Measurements from ENCODE around the gene TRPV6. TPM values are rescaled to one million over a fixed set of nuclear protein-coding genes. Genes with fewer than 3 reads are reported as not detected.

The TRPV6 gene
- total RNA-seq, 5 donors from 2014 or later (not counting 1 experiment from before 2014, with no cell fraction given) = not detected

DNA sequence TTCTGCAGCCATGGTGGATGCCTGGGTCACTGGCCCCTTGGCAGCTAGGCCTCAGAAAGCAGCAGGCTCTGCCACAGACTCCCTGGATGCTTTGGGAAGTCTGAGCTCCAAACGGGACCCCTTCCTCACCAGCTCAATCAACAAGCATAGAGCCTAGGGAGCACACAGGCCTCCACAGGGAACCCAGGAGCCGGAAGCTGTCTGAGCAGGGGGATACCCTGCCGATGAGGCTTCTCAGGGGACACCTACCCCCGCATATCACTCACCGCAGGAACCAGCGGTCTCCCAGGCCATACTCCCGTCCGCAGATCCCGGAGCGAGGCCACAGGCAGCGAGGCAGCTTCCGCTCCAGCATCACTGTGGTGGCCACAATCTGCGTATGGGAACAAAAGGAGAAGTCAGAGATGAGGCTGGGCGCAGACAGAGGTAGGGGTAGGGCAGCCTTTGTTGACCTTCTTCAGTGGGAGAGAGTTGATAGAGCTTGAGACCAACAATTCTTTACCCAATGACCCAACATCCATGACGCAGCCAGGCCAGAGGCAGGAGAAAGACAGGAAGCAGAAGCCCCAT, 13.4 kb downstream of the TRPV6 start:
- no peaks in the 10 kb centered on the region for H3K4me1 ChIP-seq (ENCODE audit: control insufficient read depth in 1 of 2, extremely low read depth in 1 of 2, insufficient read depth in 2 of 2, low read length in 2 of 2)
- Mint-ChIP-seq H3K27me3 (peaks cover 0 to 2% of the 10 kb centered on the region in 2 donors), H3K9me3 (no peaks in the 10 kb centered on the region), H3K4me1 (no peaks in the 10 kb centered on the region), H3K27ac (no peak overlapping the region), H3K4me3 (no peak overlapping the region), H3K36me3 (peaks cover 17% of the 10 kb centered on the region)
- ChIA-PET CTCF (interaction anchor here in 1 of 2 donors (0.6 to 1.7 kb wide), 2 partner anchors 11 to 408 kb away, joined by 3 to 5 read pairs; no protein-coding TSS in a partner anchor), POLR2A (no interaction called here)
- no peak overlapping the region for H3K4me3 ChIP-seq (ENCODE audit: control insufficient read depth in 1 of 2, extremely low read depth in 1 of 2, low read length in 1 of 2)
- no peaks in the 10 kb centered on the region for H3K9me3 ChIP-seq
- peaks cover 7 to 12% of the 10 kb centered on the region in 2 donors for H3K36me3 ChIP-seq (ENCODE audit: control insufficient read depth in 2 of 2, extremely low read depth in 1 of 2, insufficient read depth in 1 of 2, low read length in 1 of 2)
- peaks cover 0 to 8% of the 10 kb centered on the region in 2 experiments for H3K27me3 ChIP-seq (replicated peaks in 1 of 2; ENCODE audit: control insufficient read depth in 2 of 2, extremely low read depth in 1 of 2, insufficient read depth in 2 of 2, low read length in 1 of 2)
- no peak overlapping the region for H3K27ac ChIP-seq (ENCODE audit: low read length)
- peak in 1 of 35 experiments; percentile 4 for DNase-seq
- ATAC-seq (replicated peaks in 1 of 4) = no peak
- 94% methylated on average over 11 of the region's 15 CpGs for WGBS (ENCODE audit: insufficient coverage)

DNA sequence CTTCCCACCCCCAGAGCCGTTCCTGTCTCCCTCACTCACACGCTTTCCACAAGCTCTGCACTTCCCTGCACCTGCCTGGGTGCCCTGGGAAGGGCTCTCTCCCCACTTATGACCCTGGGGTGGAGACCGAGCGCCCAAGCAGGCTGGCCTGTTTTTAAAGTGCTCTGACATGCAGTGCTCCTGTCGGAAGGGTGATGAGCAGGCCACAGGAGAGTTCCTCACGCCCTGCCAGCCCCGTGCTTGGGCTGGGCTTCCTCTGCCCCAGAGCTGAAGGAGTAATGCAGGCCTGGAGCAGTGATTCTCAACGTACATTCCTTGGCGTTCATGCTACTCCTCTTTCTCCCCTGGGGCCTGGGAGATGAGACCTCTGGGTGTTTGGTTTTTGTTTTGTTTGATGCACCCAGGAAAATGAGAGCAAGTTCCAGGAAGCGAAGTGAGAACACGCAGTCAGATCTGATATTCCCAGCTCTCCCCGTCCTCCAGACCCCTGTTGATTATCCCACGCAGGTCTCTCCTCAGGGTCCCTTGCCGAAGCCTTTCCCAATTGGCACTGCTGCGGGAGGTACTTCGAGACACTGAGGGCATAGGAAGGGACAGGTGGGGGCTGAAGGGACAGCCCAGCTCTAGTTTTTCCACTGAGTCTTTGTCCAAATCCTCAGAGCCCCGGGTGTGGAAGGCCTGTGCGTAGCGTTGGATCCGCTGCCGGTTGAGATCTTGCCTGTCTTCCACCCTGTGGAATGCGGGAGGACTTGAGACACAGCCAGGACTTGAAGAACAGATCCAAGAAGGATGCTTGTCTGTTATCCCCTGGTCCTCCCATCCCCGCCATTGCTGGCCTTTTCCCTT, 14.1 kb downstream of the TRPV6 start:
- Histone ChIP-seq H3K27ac (ENCODE audit: low read length) (no peak overlapping the region), H3K9me3 (no peaks in the 10 kb centered on the region), H3K4me3 (ENCODE audit: control insufficient read depth in 1 of 2, extremely low read depth in 1 of 2, low read length in 1 of 2) (no peak overlapping the region), H3K27me3 (replicated peaks in 1 of 2; ENCODE audit: control insufficient read depth in 2 of 2, extremely low read depth in 1 of 2, insufficient read depth in 2 of 2, low read length in 1 of 2) (peaks cover 0 to 8% of the 10 kb centered on the region in 2 experiments), H3K4me1 (ENCODE audit: control insufficient read depth in 1 of 2, extremely low read depth in 1 of 2, insufficient read depth in 2 of 2, low read length in 2 of 2) (no peaks in the 10 kb centered on the region), H3K36me3 (ENCODE audit: control insufficient read depth in 2 of 2, extremely low read depth in 1 of 2, insufficient read depth in 1 of 2, low read length in 1 of 2) (peaks cover 7 to 12% of the 10 kb centered on the region in 2 donors)
- no peaks in the 10 kb centered on the region for H3K4me1 Mint-ChIP-seq
- POLR2A ChIA-PET = no interaction called here
- CTCF ChIA-PET = interaction anchor here (0.6 to 1.7 kb wide), 3 partner anchors 11 to 551 kb away, joined by 3 to 5 read pairs (median 3); no protein-coding TSS in a partner anchor
- H3K4me3 Mint-ChIP-seq = no peak overlapping the region
- H3K9me3 Mint-ChIP-seq = no peaks in the 10 kb centered on the region
- 88% methylated on average over 16 of the region's 23 CpGs for WGBS (ENCODE audit: insufficient coverage)
- H3K27ac Mint-ChIP-seq = no peak overlapping the region
- ATAC-seq (replicated peaks in 1 of 4) (no peak), DNase-seq (peak in 1 of 35 experiments; percentile 14)
- peaks cover 17% of the 10 kb centered on the region for H3K36me3 Mint-ChIP-seq
- peaks cover 0 to 2% of the 10 kb centered on the region in 2 donors for H3K27me3 Mint-ChIP-seq

DNA sequence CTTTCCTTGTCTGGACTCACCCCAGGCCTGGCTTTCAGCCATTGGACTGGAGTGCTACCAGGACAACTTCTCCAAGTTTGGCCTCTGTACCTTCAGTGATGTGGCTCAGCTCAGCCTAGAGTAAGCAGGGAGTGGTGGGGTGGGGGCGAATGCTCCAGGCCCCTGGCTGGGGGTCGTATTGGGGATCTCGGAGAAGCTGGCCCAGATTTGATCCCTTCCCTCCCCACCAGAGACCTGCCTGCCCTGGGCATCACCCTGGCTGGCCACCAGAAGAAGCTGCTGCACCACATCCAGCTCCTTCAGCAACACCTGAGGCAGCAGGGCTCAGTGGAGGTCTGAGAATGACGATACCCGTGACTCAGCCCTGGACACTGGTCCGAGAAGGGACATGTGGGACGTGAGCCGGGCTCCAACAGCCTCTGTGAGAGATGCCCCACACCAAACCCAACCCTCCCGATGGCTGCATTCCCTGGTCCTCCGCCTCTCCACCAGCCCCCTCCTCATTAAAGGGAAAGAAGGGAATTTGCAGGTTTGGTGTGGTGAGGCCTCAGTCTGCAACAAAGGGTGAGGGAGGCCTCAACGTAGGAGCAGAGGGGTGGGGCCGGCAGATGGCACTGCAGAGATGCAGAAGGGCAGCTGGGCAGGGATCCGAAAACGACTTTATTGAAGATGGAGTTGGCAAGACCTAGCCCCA, 14.8 kb downstream of the TRPV6 start:
- CTCF ChIA-PET = interaction anchor here in 1 of 2 donors (0.6 kb wide), 1 partner anchor 550 kb away, joined by 3 read pairs; no protein-coding TSS in a partner anchor
- peaks cover 0 to 3% of the 10 kb centered on the region in 2 experiments for H3K27me3 ChIP-seq (replicated peaks in 1 of 2; ENCODE audit: control insufficient read depth in 2 of 2, extremely low read depth in 1 of 2, insufficient read depth in 2 of 2, low read length in 1 of 2)
- Mint-ChIP-seq H3K9me3 (no peaks in the 10 kb centered on the region), H3K4me1 (no peaks in the 10 kb centered on the region), H3K36me3 (peaks cover 17% of the 10 kb centered on the region), H3K27me3 (no peaks in the 10 kb centered on the region), H3K4me3 (no peak overlapping the region), H3K27ac (no peak overlapping the region)
- peak in 1 of 35 experiments; percentile 11 for DNase-seq
- H3K9me3 ChIP-seq = no peaks in the 10 kb centered on the region
- peaks cover 7 to 12% of the 10 kb centered on the region in 2 donors for H3K36me3 ChIP-seq (ENCODE audit: control insufficient read depth in 2 of 2, extremely low read depth in 1 of 2, insufficient read depth in 1 of 2, low read length in 1 of 2)
- 68% methylated on average over 3 of the region's 14 CpGs for WGBS (ENCODE audit: insufficient coverage)
- no peak for ATAC-seq (replicated peaks in 1 of 4)
- no peak overlapping the region for H3K4me3 ChIP-seq (ENCODE audit: control insufficient read depth in 1 of 2, extremely low read depth in 1 of 2, low read length in 1 of 2)
- H3K27ac ChIP-seq (ENCODE audit: low read length) = no peak overlapping the region
- POLR2A ChIA-PET = no interaction called here
- H3K4me1 ChIP-seq (ENCODE audit: control insufficient read depth in 1 of 2, extremely low read depth in 1 of 2, insufficient read depth in 2 of 2, low read length in 2 of 2) = peaks cover 0 to 6% of the 10 kb centered on the region in 2 experiments

DNA sequence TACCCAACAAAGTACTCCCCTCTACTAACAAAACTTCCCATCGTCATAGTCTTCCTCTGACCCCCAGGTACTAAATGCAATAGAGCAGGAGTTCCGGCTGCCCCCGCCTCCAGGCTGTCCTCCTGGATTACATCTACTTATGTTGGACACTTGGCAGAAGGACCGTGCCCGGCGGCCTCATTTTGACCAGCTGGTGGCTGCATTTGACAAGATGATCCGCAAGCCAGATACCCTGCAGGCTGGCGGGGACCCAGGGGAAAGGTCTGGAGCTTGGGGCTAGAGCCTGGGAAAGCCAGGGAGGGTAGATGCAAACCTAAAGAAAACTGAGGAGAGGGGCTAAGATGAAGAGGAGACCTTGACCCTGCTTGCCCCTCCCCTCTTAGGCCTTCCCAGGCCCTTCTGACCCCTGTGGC, 15.4 kb downstream of the TRPV6 start:
- Mint-ChIP-seq H3K4me3 (no peak overlapping the region), H3K27ac (no peak overlapping the region), H3K4me1 (no peaks in the 10 kb centered on the region), H3K36me3 (peaks cover 17% of the 10 kb centered on the region), H3K9me3 (no peaks in the 10 kb centered on the region), H3K27me3 (no peaks in the 10 kb centered on the region)
- DNase-seq (peak in 1 of 35 experiments; percentile 21), ATAC-seq (replicated peaks in 1 of 4) (no peak)
- H3K4me1 ChIP-seq (ENCODE audit: control insufficient read depth in 1 of 2, extremely low read depth in 1 of 2, insufficient read depth in 2 of 2, low read length in 2 of 2) = peaks cover 0 to 11% of the 10 kb centered on the region in 2 experiments
- H3K36me3 ChIP-seq (ENCODE audit: control insufficient read depth in 2 of 2, extremely low read depth in 1 of 2, insufficient read depth in 1 of 2, low read length in 1 of 2) = peaks cover 7 to 12% of the 10 kb centered on the region in 2 donors
- H3K27ac ChIP-seq (ENCODE audit: low read length) = no peak overlapping the region
- no peak overlapping the region for H3K4me3 ChIP-seq (ENCODE audit: control insufficient read depth in 1 of 2, extremely low read depth in 1 of 2, low read length in 1 of 2)
- peaks cover 0 to 3% of the 10 kb centered on the region in 2 experiments for H3K27me3 ChIP-seq (replicated peaks in 1 of 2; ENCODE audit: control insufficient read depth in 2 of 2, extremely low read depth in 1 of 2, insufficient read depth in 2 of 2, low read length in 1 of 2)
- WGBS (ENCODE audit: insufficient coverage) = 83% methylated on average over 6 of the region's 8 CpGs
- no peaks in the 10 kb centered on the region for H3K9me3 ChIP-seq
- POLR2A ChIA-PET = no interaction called here
- CTCF ChIA-PET = no interaction called here

DNA sequence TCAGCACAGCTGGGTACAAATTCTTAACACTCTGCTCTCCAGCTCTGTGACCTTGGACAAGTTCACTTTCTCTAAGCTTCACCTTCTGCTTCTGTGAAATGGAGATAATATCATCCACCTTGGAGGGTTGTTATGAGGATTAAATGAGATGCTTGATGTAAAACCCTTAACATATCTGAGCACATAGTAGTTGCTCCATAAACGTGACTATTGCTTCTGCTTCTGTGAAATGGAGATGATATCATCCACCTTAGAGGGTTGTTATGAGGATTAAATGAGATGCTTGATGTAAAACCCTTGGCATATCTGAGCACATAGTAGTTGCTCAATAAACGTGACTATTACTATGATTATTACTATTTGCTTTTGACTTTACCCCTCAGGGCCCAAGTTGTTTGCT, 16.1 kb downstream of the TRPV6 start:
- H3K36me3 Mint-ChIP-seq = peaks cover 17% of the 10 kb centered on the region

DNA sequence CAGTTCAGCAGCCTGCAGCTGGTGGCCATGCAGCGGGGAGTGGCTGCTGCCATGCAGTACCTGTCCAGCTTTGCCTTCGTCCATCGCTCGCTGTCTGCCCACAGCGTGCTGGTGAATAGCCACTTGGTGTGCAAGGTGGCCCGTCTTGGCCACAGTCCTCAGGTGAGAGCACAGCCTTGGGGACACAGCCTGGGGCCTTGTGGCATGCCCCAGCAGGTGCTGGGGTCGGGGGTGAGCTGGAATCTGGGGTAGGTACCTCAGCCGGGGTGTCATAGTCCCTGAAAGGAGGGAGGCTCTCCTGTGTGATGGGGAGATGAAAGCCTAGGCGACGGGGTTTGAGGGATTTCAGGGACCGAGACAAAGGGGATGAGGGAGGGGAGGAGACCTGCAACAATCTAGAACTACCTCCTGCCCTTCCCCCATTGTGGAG, 16.5 kb downstream of the TRPV6 start:
- Mint-ChIP-seq H3K9me3 (no peaks in the 10 kb centered on the region), H3K36me3 (peaks cover 20% of the 10 kb centered on the region), H3K27me3 (no peaks in the 10 kb centered on the region), H3K27ac (no peak overlapping the region), H3K4me3 (no peak overlapping the region), H3K4me1 (no peaks in the 10 kb centered on the region)
- peak in 1 of 35 experiments; percentile 14 for DNase-seq
- POLR2A ChIA-PET = no interaction called here
- ATAC-seq (replicated peaks in 1 of 4) = no peak
- Histone ChIP-seq H3K4me3 (ENCODE audit: control insufficient read depth in 1 of 2, extremely low read depth in 1 of 2, low read length in 1 of 2) (no peak overlapping the region), H3K27ac (ENCODE audit: low read length) (no peak overlapping the region), H3K36me3 (ENCODE audit: control insufficient read depth in 2 of 2, extremely low read depth in 1 of 2, insufficient read depth in 1 of 2, low read length in 1 of 2) (peaks cover 7 to 12% of the 10 kb centered on the region in 2 donors), H3K4me1 (ENCODE audit: control insufficient read depth in 1 of 2, extremely low read depth in 1 of 2, insufficient read depth in 2 of 2, low read length in 2 of 2) (peaks cover 0 to 11% of the 10 kb centered on the region in 2 experiments), H3K9me3 (no peaks in the 10 kb centered on the region), H3K27me3 (replicated peaks in 1 of 2; ENCODE audit: control insufficient read depth in 2 of 2, extremely low read depth in 1 of 2, insufficient read depth in 2 of 2, low read length in 1 of 2) (peaks cover 0 to 3% of the 10 kb centered on the region in 2 experiments)
- 92% methylated on average over 5 of the region's 11 CpGs for WGBS (ENCODE audit: insufficient coverage)
- CTCF ChIA-PET = interaction anchor here in 1 of 2 donors (0.5 to 1.2 kb wide), 2 partner anchors 19 to 237 kb away, joined by 4 to 5 read pairs; no protein-coding TSS in a partner anchor

More for the DNA sequence above, 16.1 kb downstream of the TRPV6 start:
- Mint-ChIP-seq H3K27me3 (no peaks in the 10 kb centered on the region), H3K4me1 (no peaks in the 10 kb centered on the region), H3K27ac (no peak overlapping the region), H3K9me3 (no peaks in the 10 kb centered on the region), H3K4me3 (no peak overlapping the region)
- no peak overlapping the region for H3K4me3 ChIP-seq (ENCODE audit: control insufficient read depth in 1 of 2, extremely low read depth in 1 of 2, low read length in 1 of 2)
- no peaks in the 10 kb centered on the region for H3K9me3 ChIP-seq
- DNase-seq = no peak
- no CpG with 5 or more reads among the region's 2 CpGs for WGBS (ENCODE audit: insufficient coverage)
- ChIA-PET CTCF (interaction anchor here in 1 of 2 donors (0.5 to 1.2 kb wide), 2 partner anchors 19 to 238 kb away, joined by 4 to 5 read pairs; no protein-coding TSS in a partner anchor), POLR2A (no interaction called here)
- H3K27me3 ChIP-seq (replicated peaks in 1 of 2; ENCODE audit: control insufficient read depth in 2 of 2, extremely low read depth in 1 of 2, insufficient read depth in 2 of 2, low read length in 1 of 2) = peaks cover 0 to 3% of the 10 kb centered on the region in 2 experiments
- ATAC-seq (replicated peaks in 1 of 4) = no peak
- peaks cover 7 to 12% of the 10 kb centered on the region in 2 donors for H3K36me3 ChIP-seq (ENCODE audit: control insufficient read depth in 2 of 2, extremely low read depth in 1 of 2, insufficient read depth in 1 of 2, low read length in 1 of 2)
- no peak overlapping the region for H3K27ac ChIP-seq (ENCODE audit: low read length)
- H3K4me1 ChIP-seq (ENCODE audit: control insufficient read depth in 1 of 2, extremely low read depth in 1 of 2, insufficient read depth in 2 of 2, low read length in 2 of 2) = peaks cover 0 to 11% of the 10 kb centered on the region in 2 experiments

All from T-cell (primary cell).